ENCODE results near the gene OR51B6.

OR51B6 gene

DNA sequence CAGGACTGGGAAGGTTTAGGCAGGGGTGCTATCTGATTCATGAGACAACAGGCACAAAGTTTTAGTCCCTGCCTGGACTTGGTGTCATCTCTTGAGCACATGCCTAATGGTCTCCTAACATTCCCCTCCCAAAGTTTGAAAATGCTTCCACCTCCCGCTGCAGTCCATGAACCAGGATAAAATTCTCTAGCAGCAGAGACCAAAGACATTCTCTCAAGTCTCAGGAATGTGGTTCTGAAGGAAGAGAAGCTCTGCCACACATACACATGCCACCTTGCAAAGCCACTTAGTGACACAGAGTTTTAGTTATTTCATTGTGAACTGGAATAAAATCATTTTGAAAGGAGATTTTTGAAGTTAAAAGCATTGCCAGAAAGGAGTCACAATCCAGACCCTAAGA lies 15.5 kb downstream of the OR51B6 start:
- no peak for DNase-seq

DNA sequence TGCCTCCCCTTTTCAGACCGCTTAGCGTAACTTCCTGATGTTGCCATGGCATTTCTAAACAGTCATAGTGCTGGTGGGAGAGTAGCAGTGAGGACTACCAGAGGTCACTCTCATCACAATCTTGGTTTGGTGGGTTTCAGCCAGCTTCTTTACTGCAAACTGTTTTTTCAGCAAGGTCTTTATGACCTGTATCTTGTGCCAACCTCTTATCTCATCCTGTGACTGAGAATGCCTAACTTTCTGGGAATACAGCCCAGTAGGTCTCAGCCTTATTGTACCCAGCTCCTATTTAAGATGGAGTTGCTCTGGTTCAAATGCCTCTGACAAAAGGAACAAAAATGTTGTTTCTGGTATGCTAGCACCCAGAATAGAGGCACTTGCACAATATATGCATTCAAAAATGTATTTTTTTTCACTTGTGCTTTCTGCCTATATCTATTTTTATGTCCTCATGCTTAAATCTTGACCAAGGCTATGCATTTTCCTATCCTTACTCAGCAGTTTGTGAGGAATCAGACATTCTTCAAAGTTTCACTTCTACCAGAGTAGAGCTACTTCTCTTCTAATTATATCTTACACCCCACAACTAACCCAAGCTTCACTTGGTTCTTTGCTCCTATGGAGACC lies 16.3 kb downstream of the OR51B6 start:
- no peak for DNase-seq

DNA sequence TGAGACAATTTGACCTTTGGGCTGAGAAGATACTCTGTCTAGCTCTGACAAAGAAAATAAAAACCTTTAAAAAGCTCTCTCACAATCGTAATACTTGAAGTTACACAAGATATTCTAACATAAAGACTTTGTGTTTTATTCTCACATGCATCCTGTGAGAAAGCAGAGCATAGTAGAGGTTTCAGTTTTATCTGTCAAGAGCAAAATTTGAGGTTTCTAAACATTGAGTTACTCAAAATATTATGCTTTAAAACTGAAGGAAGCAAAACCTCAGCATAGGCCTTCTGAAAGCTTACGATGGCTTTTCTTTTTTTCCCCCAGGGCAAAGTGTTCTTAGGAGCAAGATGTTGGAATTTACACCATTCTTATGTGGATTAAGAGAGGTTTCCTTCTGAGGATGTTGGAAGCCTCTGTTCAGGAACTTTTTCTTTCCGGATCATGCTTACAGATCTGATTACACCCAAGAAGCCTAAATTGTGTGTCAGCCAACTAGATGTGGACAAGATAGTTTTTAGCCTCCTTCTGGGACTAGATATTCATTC lies 17.3 kb downstream of the OR51B6 start:
- no peak for DNase-seq

DNA sequence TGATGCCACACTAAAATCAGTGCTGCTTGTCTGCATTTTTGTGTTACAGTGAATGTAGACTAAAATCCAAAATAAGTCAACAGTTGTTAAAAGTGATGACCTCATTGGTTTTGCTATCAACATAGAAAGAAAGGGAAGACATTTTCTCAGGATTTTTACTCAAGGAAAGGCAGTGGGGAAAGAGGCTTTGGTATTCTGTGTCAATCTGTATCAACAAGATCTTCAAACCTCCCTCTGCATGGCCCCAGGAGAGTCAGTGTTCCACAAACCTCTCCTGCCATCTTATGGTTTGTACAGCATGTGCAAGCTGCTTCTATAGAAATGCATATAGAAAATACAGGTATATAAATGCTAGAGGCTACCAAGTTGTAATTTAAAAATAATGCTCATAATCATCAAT lies 18.5 kb downstream of the OR51B6 start:
- DNase-seq, result no peak

DNA sequence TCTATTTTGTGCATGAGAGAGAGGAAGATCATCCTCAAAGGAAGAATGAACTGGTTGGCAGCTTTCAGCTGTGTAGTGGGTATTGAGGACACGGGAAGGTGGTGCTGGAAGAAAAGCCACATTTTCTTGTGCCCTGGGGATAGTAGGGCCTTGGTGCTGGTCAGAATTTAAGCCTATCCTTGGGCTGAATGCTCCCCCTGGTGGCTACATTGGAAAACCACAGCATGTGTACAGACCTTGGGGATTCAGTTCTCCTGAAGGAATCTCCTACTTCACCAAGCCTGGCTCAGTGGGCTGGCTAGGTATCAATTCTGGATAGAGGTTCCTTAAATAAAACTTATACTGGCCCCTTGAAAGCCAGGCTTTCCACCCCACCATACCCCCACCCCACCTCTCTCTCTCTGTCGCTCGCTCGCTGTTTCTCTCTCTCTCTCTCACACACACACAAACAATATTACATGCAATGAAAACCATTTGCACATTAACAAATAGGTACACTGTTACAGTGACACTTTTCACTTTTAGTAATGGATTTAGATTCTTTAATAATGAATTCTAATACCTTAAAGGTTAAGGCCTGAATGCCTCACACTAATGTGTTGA lies 29.5 kb downstream of the OR51B6 start:
- peak; percentile 13 to 19 for DNase-seq

DNA sequence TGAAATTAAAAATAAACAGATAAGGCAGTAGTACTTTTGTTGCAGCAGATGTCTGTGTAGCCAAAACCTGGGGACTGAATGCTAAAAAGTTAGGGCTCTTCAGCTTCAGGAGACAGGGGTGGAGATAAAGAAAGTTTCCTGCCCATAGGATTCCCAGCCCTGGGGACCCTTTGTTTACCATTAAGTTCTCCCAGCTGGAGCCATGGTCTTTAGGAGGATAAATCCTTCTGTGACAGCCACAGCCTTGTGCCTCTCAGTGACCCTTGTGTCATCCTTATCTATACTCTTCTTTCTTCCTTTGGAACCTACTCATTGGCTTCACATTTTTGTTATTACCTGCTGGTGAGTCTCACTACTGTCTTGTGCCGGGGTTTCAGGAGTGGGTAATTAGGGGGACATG lies 32.3 kb downstream of the OR51B6 start, which contains the start of gene OR51M1:
Gene OR51M1, plus strand, starts transcription at position 237 of the 400 bp plus-strand sequence. CDS start 5,587 bp downstream, outside the sequence.
- DNase-seq, result no peak

DNA sequence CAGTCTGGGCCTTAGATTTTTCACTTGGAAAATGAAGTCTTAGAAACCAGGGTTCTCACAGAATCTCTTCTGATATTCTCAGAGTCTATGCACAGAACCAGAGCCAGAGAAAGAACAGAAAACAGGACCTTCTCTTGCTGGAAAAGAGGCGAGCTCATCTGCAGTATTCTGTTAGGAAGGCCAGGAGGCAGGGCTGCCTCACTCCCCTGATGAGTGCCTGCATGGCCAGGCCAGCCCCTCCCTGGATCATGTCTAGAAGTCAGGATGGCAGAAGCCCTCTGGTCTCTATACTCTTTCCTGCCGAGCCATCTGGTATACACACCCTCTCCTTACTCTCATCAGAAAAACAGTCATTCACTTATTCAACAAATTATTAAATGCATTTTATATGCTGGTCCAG lies 33.0 kb downstream of the OR51B6 start:
- no peak for DNase-seq

DNA sequence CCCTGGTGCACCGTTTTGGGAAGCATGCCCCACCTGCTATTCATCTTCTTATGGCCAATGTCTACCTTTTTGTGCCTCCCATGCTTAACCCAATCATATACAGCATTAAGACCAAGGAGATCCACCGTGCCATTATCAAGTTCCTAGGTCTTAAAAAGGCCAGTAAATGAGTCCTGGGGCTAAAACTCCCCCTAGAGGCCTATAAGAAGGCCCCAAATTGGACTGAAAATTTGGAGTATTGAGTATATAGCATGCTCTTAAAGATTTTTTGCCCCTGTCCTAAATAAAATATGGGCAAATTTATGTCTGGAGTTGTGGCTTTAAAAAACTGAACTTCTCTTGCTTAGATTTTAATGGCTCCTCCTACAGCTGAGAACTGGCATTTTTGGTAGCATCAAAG lies 38.9 kb downstream of the OR51B6 start:
- DNase-seq, result no peak

DNA sequence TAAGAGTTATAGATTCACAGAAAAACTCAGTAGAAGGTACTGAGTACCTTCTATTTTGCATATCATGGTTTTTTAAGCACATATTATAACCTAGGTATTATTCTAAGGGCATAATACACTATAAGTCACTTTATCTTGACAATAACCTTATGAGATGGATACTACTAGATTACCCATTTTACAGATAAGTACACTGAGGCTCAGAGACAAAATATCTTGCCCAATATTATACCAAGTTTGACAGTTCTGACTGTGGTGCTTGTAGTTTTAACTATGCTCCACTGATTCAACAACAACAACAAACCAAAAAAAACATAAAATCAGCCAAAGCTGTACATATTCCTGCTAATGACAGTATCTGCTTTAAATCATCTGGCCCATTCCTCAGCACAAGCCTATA lies 42.8 kb downstream of the OR51B6 start:
- no peak for DNase-seq

DNA sequence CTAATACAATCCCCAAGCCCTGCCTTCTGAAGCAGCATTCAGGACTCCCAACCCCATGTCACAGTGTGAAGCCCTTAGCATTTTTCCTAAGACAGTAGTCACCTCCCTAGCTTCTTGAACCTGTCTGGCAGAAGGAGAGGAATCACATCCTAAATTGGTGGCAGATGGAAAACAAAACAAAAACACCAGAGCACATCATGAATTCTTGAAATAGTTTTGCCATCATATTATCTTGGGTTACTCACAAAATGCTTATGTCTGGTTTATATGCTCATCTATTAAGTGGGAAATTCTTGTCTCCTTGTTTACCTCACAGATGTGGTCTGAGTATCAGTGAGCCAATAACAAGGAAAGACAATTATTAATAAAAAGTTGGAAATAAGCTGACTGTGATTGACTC lies 47.6 kb downstream of the OR51B6 start:
- DNase-seq, result no peak
